ENCODE results near the gene SLC22A7. TPM values are rescaled to one million over a fixed set of nuclear protein-coding genes. Genes with fewer than 3 reads are reported as not detected.

SLC22A7 gene
- total and polyA plus RNA-seq, 2 experiments from 2014 or later: 0.31 TPM; not detected in 1

DNA sequence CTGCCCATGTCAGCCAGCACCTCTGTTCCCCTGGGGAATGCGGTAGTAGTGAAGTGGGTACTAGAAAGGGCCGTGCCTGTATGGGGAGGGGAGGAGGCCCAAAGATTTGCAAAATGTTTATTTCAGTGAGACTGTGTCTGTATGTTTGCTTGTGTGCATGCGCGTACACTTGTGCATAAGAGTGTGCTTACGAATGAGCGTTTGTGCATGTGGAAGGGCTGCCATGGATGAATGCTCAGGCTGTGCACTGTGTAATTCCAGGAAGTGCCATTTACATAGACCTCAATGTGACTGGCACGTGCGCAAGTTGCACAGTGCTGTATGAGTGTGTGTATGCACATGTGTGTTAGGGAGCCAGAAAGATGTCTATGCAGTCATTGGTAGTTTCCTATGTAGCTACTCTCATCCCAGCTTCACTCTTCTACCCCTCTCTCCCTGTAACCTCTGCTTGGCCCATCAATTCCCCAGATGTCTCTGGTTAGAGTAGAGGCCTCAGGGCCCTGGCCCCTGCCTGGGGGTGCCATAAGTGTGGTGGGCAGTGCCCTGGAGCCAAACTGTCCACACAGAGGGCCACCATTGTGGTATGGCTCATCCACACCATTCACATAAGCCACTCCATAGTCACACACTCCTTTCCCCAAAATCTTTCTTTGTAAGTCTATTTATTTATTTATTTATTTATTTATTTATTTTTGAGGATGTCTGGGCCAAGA, 26.8 kb upstream of the SLC22A7 start:
- Histone ChIP-seq H2AFZ (no peak overlapping the region), H3F3A (replicated peaks; ENCODE audit: low read depth) (no peaks in the 10 kb centered on the region), H3K79me2 (replicated peaks; ENCODE audit: insufficient read depth) (no peaks in the 10 kb centered on the region), H3K27ac (ENCODE audit: low read depth) (no peak overlapping the region), H4K20me1 (replicated peaks; ENCODE audit: insufficient read depth) (no peaks in the 10 kb centered on the region), H3K9me2 (ENCODE audit: insufficient read depth) (no peaks in the 10 kb centered on the region), H3K4me1 (ENCODE audit: insufficient read depth) (peaks cover 17% of the 10 kb centered on the region), H3K27me3 (ENCODE audit: insufficient read depth) (peaks cover 81% of the 10 kb centered on the region), H3K4me2 (no peak overlapping the region), H3K36me3 (ENCODE audit: insufficient read depth) (no peaks in the 10 kb centered on the region), H3K4me3 (no peak overlapping the region)
- DNase-seq (ENCODE audit: low spot score): no peak
- no peak overlapping the region for H3K4me3 Mint-ChIP-seq
- H3K27ac Mint-ChIP-seq: no peak overlapping the region
- ATAC-seq: no peak
- H3K4me1 Mint-ChIP-seq: peaks cover 43% of the 10 kb centered on the region
- H3K27me3 Mint-ChIP-seq (ENCODE audit: insufficient read depth, low read depth, poor library complexity): peaks cover 62% of the 10 kb centered on the region
- TF ChIP-seq, protein P1, sequence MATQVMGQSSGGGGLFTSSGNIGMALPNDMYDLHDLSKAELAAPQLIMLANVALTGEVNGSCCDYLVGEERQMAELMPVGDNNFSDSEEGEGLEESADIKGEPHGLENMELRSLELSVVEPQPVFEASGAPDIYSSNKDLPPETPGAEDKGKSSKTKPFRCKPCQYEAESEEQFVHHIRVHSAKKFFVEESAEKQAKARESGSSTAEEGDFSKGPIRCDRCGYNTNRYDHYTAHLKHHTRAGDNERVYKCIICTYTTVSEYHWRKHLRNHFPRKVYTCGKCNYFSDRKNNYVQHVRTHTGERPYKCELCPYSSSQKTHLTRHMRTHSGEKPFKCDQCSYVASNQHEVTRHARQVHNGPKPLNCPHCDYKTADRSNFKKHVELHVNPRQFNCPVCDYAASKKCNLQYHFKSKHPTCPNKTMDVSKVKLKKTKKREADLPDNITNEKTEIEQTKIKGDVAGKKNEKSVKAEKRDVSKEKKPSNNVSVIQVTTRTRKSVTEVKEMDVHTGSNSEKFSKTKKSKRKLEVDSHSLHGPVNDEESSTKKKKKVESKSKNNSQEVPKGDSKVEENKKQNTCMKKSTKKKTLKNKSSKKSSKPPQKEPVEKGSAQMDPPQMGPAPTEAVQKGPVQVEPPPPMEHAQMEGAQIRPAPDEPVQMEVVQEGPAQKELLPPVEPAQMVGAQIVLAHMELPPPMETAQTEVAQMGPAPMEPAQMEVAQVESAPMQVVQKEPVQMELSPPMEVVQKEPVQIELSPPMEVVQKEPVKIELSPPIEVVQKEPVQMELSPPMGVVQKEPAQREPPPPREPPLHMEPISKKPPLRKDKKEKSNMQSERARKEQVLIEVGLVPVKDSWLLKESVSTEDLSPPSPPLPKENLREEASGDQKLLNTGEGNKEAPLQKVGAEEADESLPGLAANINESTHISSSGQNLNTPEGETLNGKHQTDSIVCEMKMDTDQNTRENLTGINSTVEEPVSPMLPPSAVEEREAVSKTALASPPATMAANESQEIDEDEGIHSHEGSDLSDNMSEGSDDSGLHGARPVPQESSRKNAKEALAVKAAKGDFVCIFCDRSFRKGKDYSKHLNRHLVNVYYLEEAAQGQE (IDR thresholded peaks at IDR 0.05; ENCODE audit: unreplicated experiment): no peak
- no peak for TF ChIP-seq STAT1 (IDR thresholded peaks at IDR 0.05; ENCODE audit: unreplicated experiment)
- no peak for TF ChIP-seq ZNF331 (CRISPR knock-in tag; IDR thresholded peaks at IDR 0.05; ENCODE audit: low read depth)
- TF ChIP-seq ETS1 (IDR thresholded peaks at IDR 0.05): no peak
- no peak for TF ChIP-seq JUNB (IDR thresholded peaks at IDR 0.05; ENCODE audit: unreplicated experiment)
- no peak for TF ChIP-seq EZH2phosphoT487 (IDR thresholded peaks at IDR 0.05; ENCODE audit: unreplicated experiment)
- no peaks in the 10 kb centered on the region for H3K9me3 Mint-ChIP-seq
- no peaks in the 10 kb centered on the region for H3K36me3 Mint-ChIP-seq (ENCODE audit: low read depth)

- H4K20me1 ChIP-seq (replicated peaks; ENCODE audit: insufficient read depth): no peaks in the 10 kb centered on the region
- H3K27me3 ChIP-seq (ENCODE audit: insufficient read depth): peaks cover 88% of the 10 kb centered on the region
- peaks cover 23% of the 10 kb centered on the region for H3K4me1 ChIP-seq (ENCODE audit: insufficient read depth)
- H3K9me2 ChIP-seq (ENCODE audit: insufficient read depth): no peaks in the 10 kb centered on the region
- H3K4me3 ChIP-seq: no peak overlapping the region
- Mint-ChIP-seq H3K36me3 (ENCODE audit: low read depth) (no peaks in the 10 kb centered on the region), H3K4me1 (peaks cover 45% of the 10 kb centered on the region), H3K27ac (no peak overlapping the region), H3K27me3 (ENCODE audit: insufficient read depth, low read depth, poor library complexity) (peaks cover 64% of the 10 kb centered on the region), H3K9me3 (no peaks in the 10 kb centered on the region), H3K4me3 (no peak overlapping the region)
- ATAC-seq (no peak), DNase-seq (ENCODE audit: low spot score) (no peak)
- H3F3A ChIP-seq (replicated peaks; ENCODE audit: low read depth): no peaks in the 10 kb centered on the region
- H3K4me2 ChIP-seq: no peak overlapping the region
- H3K36me3 ChIP-seq (ENCODE audit: insufficient read depth): no peaks in the 10 kb centered on the region
- no peaks in the 10 kb centered on the region for H3K79me2 ChIP-seq (replicated peaks; ENCODE audit: insufficient read depth)
- H3K27ac ChIP-seq (ENCODE audit: low read depth): no peak overlapping the region
- H2AFZ ChIP-seq: no peak overlapping the region
- TF ChIP-seq, protein P1 (IDR thresholded peaks at IDR 0.05; ENCODE audit: unreplicated experiment): no peak
- TF ChIP-seq NANOG (IDR thresholded peaks at IDR 0.05; ENCODE audit: borderline replicate concordance) (no peak), CREB1 (CRISPR knock-in tag; IDR thresholded peaks at IDR 0.05; ENCODE audit: low read depth) (no peak), EZH2phosphoT487 (IDR thresholded peaks at IDR 0.05; ENCODE audit: unreplicated experiment) (no peak), ZNF331 (CRISPR knock-in tag; IDR thresholded peaks at IDR 0.05; ENCODE audit: low read depth) (no peak), ETS1 (IDR thresholded peaks at IDR 0.05) (no peak), CTCF (conservative IDR thresholded peaks at IDR 0.05; ENCODE audit: low read depth in 2 of 2) (no peak), POLR2AphosphoS5 (IDR thresholded peaks at IDR 0.05; ENCODE audit: low read depth) (no peak)
These were observed 26.1 kb upstream of the SLC22A7 start for GRCh38 chr6:43271944-43272343.
